ENCODE results near the gene DNAL4. TPM values are rescaled to one million over a fixed set of nuclear protein-coding genes. Genes with fewer than 3 reads are reported as not detected.

The DNAL4 gene
- total and polyA plus RNA-seq, 2 of the 4 experiments (the other 2 are of a cell fraction): 6.1 to 12.1 TPM

DNA sequence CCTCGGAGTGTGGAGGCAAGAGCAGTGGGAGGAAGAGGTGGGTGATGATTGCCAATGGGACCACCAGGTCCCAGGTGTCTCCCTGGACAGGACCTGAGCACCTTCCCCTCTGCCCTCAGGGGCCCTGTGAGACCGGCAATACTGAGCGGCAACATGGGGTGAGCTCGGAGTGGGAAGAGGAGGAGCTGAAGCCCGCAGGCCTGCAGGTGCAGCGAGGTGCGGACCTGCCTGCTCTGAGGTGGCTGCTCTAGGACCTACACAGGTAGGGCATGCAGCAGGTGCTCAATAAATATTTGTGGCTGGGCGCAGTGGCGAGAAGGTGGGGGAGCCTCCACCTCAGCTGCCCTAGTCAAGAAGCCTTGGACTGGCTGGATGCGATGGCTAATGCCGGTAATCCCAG, 25.9 kb downstream of the DNAL4 start:
- Histone ChIP-seq H3K23ac (ENCODE audit: low read depth, low read length) (no peak overlapping the region), H3K79me1 (ENCODE audit: low read depth in 1 of 2, low read length in 2 of 2) (no peaks in the 10 kb centered on the region), H3K4me1 (ENCODE audit: control insufficient read depth, insufficient read depth, low read length) (peaks cover 3% of the 10 kb centered on the region), H3K4me3 (ENCODE audit: insufficient read depth, low read depth, low read length) (no peak overlapping the region), H3K27me3 (ENCODE audit: control insufficient read depth, insufficient read depth, low read length) (no peaks in the 10 kb centered on the region), H2AFZ (replicated peaks; ENCODE audit: low read length, poor library complexity) (no peak overlapping the region), H3K9ac (ENCODE audit: low read depth, low read length) (no peak overlapping the region), H3K27ac (ENCODE audit: insufficient read depth, low read length) (no peak overlapping the region), H3K14ac (replicated peaks; ENCODE audit: low read depth, low read length) (no peak overlapping the region), H3K4me2 (ENCODE audit: low read depth, low read length) (no peak overlapping the region), H3K56ac (ENCODE audit: extremely low read depth, insufficient read depth, low read length) (no peak overlapping the region), H4K91ac (ENCODE audit: insufficient read depth, low read depth, low read length) (no peak overlapping the region), H4K8ac (ENCODE audit: low read depth in 2 of 2, low read length in 2 of 2) (no peak overlapping the region), H2AK5ac (ENCODE audit: low read depth, low read length) (no peak overlapping the region), H2BK120ac (ENCODE audit: low read depth, low read length) (no peak overlapping the region), H4K20me1 (ENCODE audit: insufficient read depth, low read length) (no peaks in the 10 kb centered on the region), H3K18ac (ENCODE audit: low read depth, low read length) (no peak overlapping the region), H4K5ac (ENCODE audit: low read depth, low read length) (no peak overlapping the region), H2BK20ac (ENCODE audit: low read depth, low read length) (no peak overlapping the region), H3K36me3 (ENCODE audit: control insufficient read depth, insufficient read depth, low read length) (no peaks in the 10 kb centered on the region), H3K4ac (ENCODE audit: low read depth, low read length) (no peak overlapping the region), H2AK9ac (replicated peaks; ENCODE audit: low read depth, low read length, poor library complexity) (no peak overlapping the region), H2BK15ac (ENCODE audit: low read depth, low read length) (no peak overlapping the region), H3K9me3 (ENCODE audit: control insufficient read depth, insufficient read depth, low read length) (no peaks in the 10 kb centered on the region), H2BK5ac (ENCODE audit: low read depth, low read length, poor library complexity, severe bottlenecking) (no peak overlapping the region), H3K9me1 (ENCODE audit: insufficient read depth, low read length) (peaks cover 5% of the 10 kb centered on the region; the same call in 1 of the 2 replicates)
- no TSS peak for BruUV-seq (replicated peaks)
- in situ Hi-C loops (cut with MboI; ENCODE audit: low sequenced_read_pairs): loop anchor here (10.0 kb wide), 1 partner anchor 237 kb away; no protein-coding TSS in a partner anchor
- DNase-seq (no peak), ATAC-seq (ENCODE audit: low read depth) (no peak)
- CTCF ChIA-PET: interaction anchor here (0.7 to 1.4 kb wide), 2 partner anchors 94 to 235 kb away, joined by 3 to 13 read pairs; no protein-coding TSS in a partner anchor
- dilution Hi-C loops (cut with HindIII; ENCODE audit: low sequenced_read_pairs, unreplicated experiment): no loop called here
- POLR2A ChIA-PET (ENCODE audit: unreplicated experiment): interaction anchor here (0.6 kb wide), 1 partner anchor 103 kb away, joined by 3 read pairs; no protein-coding TSS in a partner anchor
- 84% methylated on average over 5 of the region's 11 CpGs; no CpG with 5 or more reads in 1 of the 2 experiments for WGBS, 2 experiments (ENCODE audit: extremely low coverage in 2 of 2, insufficient read length in 1 of 2)
- intact Hi-C loops (cut with micrococcal nuclease): loop anchor here (5.0 to 10.0 kb wide), 4 partner anchors 84 to 716 kb away; partner anchors contain the start of gene RPL3
- no peak for TF ChIP-seq MAZ (IDR thresholded peaks at IDR 0.05; ENCODE audit: borderline replicate concordance, low read depth, low read length)
